Caco-2 (cell line): Measurements from ENCODE around the gene MLYCD. TPM values are rescaled to one million over a fixed set of nuclear protein-coding genes. Genes with fewer than 3 reads are reported as not detected.

Source experiments
- BruUV-seq: library from RNA; stranded (reverse); fragments of 400-500 nt; replicated peaks from 2 replicates; lab custom pipeline; 2021; lab: Mats Ljungman, UMichigan
- CTCF ChIA-PET: fragments of 300-600 bp; sonication (Branson Sonifier 250); formaldehyde crosslinking; loops from one replicate; lab custom pipeline; 2022; ENCODE audit warnings: antibody characterized with exemption; lab: Charles Lee
- POLR2A ChIA-PET: fragments of 300-600 bp; sonication (Branson Sonifier 250); formaldehyde crosslinking; loops from one replicate; lab custom pipeline; 2022; ENCODE audit warnings: antibody characterized with exemption; lab: Charles Lee
- DNase-seq, 2 experiments: peaks; one replicate each; pipeline versions ENCODE4 v3.0.0 to v3.0.0-alpha.2; 2020 to 2022
- H3K27me3 ChIP-seq: replicated peaks from 2 replicates; pipeline ENCODE4 v1.6.0; 2011; ENCODE audit warnings: low read length; ENCODE audit not compliant: control insufficient read depth, insufficient read depth
- H3K36me3 ChIP-seq: 2 replicates; pipeline ENCODE4 v1.5.1; 2011; ENCODE audit warnings: low read length; ENCODE audit not compliant: control insufficient read depth, insufficient read depth
- H3K4me1 ChIP-seq: fragments of 250-450 bp; sonication (Bioruptor Pico); 2 replicates; pipeline ENCODE4 v1.5.1; 2020; ENCODE audit warnings: mild to moderate bottlenecking
- H3K4me3 ChIP-seq: 2 replicates; pipeline ENCODE4 v1.5.1; 2011; ENCODE audit warnings: low read depth, mild to moderate bottlenecking, control low read depth, low read length
- H3K9me3 ChIP-seq: fragments of 250-450 bp; sonication (Bioruptor Pico); 2 replicates; pipeline ENCODE4 v1.5.1; 2020; ENCODE audit warnings: mild to moderate bottlenecking, moderate library complexity
- H3K27ac Mint-ChIP-seq: one replicate; pipeline ENCODE4 v1.8.0; 2022; ENCODE audit warnings: mixed read lengths; ENCODE audit not compliant: unreplicated experiment
- H3K27me3 Mint-ChIP-seq: one replicate; pipeline ENCODE4 v1.8.0; 2022; ENCODE audit warnings: mixed read lengths; ENCODE audit not compliant: insufficient read depth, unreplicated experiment
- H3K36me3 Mint-ChIP-seq: one replicate; pipeline ENCODE4 v1.8.0; 2022; ENCODE audit warnings: mild to moderate bottlenecking, mixed read lengths; ENCODE audit not compliant: insufficient read depth, unreplicated experiment
- H3K4me1 Mint-ChIP-seq: one replicate; pipeline ENCODE4 v1.8.0; 2022; ENCODE audit warnings: low read depth, mixed read lengths; ENCODE audit not compliant: unreplicated experiment
- H3K4me3 Mint-ChIP-seq: one replicate; pipeline ENCODE4 v1.8.0; 2022; ENCODE audit warnings: mild to moderate bottlenecking, moderate library complexity, mixed read lengths; ENCODE audit not compliant: unreplicated experiment
- H3K9me3 Mint-ChIP-seq: one replicate; pipeline ENCODE4 v1.8.0; 2022; ENCODE audit warnings: mixed read lengths; ENCODE audit not compliant: unreplicated experiment
- CTCF ChIP-seq, 2 experiments: fragments of 200-600 bp in 1 of 2; IDR thresholded peaks; 1 replicate in 1 of 2; 2 replicates in 1 of 2; pipeline versions ENCODE4 v1.5.1 to v1.8.0; 2011 to 2022; ENCODE audit warnings: antibody characterized with exemption in 1 of 2, control low read depth in 1 of 2, inconsistent platforms in 1 of 2, low read depth in 1 of 2, low read length in 1 of 2, mild to moderate bottlenecking in 1 of 2, moderate library complexity in 1 of 2; ENCODE audit not compliant: insufficient read depth in 1 of 2, severe bottlenecking in 1 of 2, unreplicated experiment in 1 of 2
- intact Hi-C: fragments of 100-400 bp; cut with micrococcal nuclease; formaldehyde crosslinking; loops from one replicate; pipeline ENCODE4 v1.10.0; 2022; ENCODE audit not compliant: unreplicated experiment
- total RNA-seq: library from RNA; stranded (reverse); gene quantifications from 2 replicates; pipeline ENCODE4 v1.2.3, GENCODE V29; 2022

Gene MLYCD
- total RNA-seq, 1 experiment from 2014 or later = 8.7 TPM

- H3K27me3 ChIP-seq = no peaks in the 10 kb centered on the region; the same call in 1 of the 2 replicates
- Mint-ChIP-seq H3K27ac (no peak overlapping the region), H3K9me3 (peaks cover 15% of the 10 kb centered on the region), H3K4me1 (no peaks in the 10 kb centered on the region), H3K4me3 (no peak overlapping the region), H3K36me3 (no peaks in the 10 kb centered on the region), H3K27me3 (peaks cover 4% of the 10 kb centered on the region)
- no peak for TF ChIP-seq CTCF (IDR thresholded peaks at IDR 0.05; ENCODE audit: insufficient read depth in 1 of 2, low read depth in 1 of 2, low read length in 1 of 2, severe bottlenecking in 1 of 2, unreplicated experiment in 1 of 2)
- DNase-seq = no peak
- BruUV-seq = no TSS peak
- no peaks in the 10 kb centered on the region for H3K4me1 ChIP-seq
- no peak overlapping the region for H3K4me3 ChIP-seq
- ChIA-PET CTCF (no interaction called here), POLR2A (no interaction called here)
- no peaks in the 10 kb centered on the region for H3K36me3 ChIP-seq
- intact Hi-C loops = no loop called here
- H3K9me3 ChIP-seq = peaks cover 15% of the 10 kb centered on the region
Observed at GRCh38 chr16:83975590-83976260, 76.8 kb downstream of the MLYCD start.

Other genes starting within 250 kb of the MLYCD start
- 226 and 235 TPM in 2 replicates for gene HSBP1, start 91.1 kb upstream of the MLYCD start, total RNA-seq
- gene OSGIN1, start 54.1 kb downstream of the MLYCD start, total RNA-seq = 18.6 and 21.8 TPM in 2 replicates
- 0.68 and 0.79 TPM in 2 replicates for gene NECAB2, start 69.1 kb downstream of the MLYCD start, total RNA-seq
- gene SLC38A8, start 143.7 kb downstream of the MLYCD start, total RNA-seq = 0.79 and 2.1 TPM in 2 replicates
- 93.2 and 96.4 TPM in 2 replicates for gene MBTPS1, start 217.8 kb downstream of the MLYCD start, total RNA-seq
- gene HSDL1, start 246.1 kb downstream of the MLYCD start, total RNA-seq = 21.0 and 23.7 TPM in 2 replicates
- 0.07 TPM in 1 of 2 replicates, not detected in the other for gene DNAAF1, start 246.2 kb downstream of the MLYCD start, total RNA-seq